ENCODE results near the gene SPDYA. TPM values are rescaled to one million over a fixed set of nuclear protein-coding genes. Genes with fewer than 3 reads are reported as not detected.

The SPDYA gene
- total RNA-seq, 2 experiments from 2014 or later = 1.4 to 1.5 TPM

- peak overlapping the region; percentile 86 for H3K4me3 Mint-ChIP-seq
- peaks cover 54% of the 10 kb centered on the region for H3K4me1 Mint-ChIP-seq
- peaks cover 13% of the 10 kb centered on the region for H3K36me3 Mint-ChIP-seq (ENCODE audit: low read depth)
- H3K9me3 Mint-ChIP-seq = no peaks in the 10 kb centered on the region
- POLR2A ChIA-PET = interaction anchor here (0.9 kb wide), 1 partner anchor 20 kb away, joined by 8 read pairs; no protein-coding TSS in a partner anchor
- CTCF ChIA-PET = interaction anchor here (0.8 to 1.5 kb wide), 3 partner anchors 88 to 302 kb away, joined by 3 to 4 read pairs (median 3); partner anchors contain the start of gene PPP1CB
- DNase-seq = no peak
- H3K27me3 Mint-ChIP-seq = no peaks in the 10 kb centered on the region
- H3K27ac Mint-ChIP-seq = no peak overlapping the region
Measured at GRCh38 chr2:28896906-28897305, 86.3 kb downstream of the SPDYA start.

- Mint-ChIP-seq H3K36me3 (ENCODE audit: low read depth) (peaks cover 17% of the 10 kb centered on the region), H3K4me3 (no peak overlapping the region), H3K9me3 (no peaks in the 10 kb centered on the region), H3K4me1 (peaks cover 54% of the 10 kb centered on the region), H3K27ac (no peak overlapping the region), H3K27me3 (no peaks in the 10 kb centered on the region)
- CTCF ChIA-PET = no interaction called here
- POLR2A ChIA-PET = no interaction called here
- DNase-seq = no peak
Measured at GRCh38 chr2:28898048-28898447, 87.4 kb downstream of the SPDYA start.

Other genes with a start within 250 kb of the SPDYA start
- gene PPP1CB, start 59.0 kb upstream of the SPDYA start, total RNA-seq = 100 to 1,000 TPM; 171 to 188 TPM
- 10 to 100 TPM; 13.9 to 18.6 TPM for gene TRMT61B, start 59.5 kb downstream of the SPDYA start, total RNA-seq
- 10 to 100 TPM; 52.9 to 74.6 TPM for gene WDR43, start 83.8 kb downstream of the SPDYA start, total RNA-seq
- 1 to 10 TPM; 3.7 to 5.0 TPM for gene TOGARAM2, start 170.5 kb downstream of the SPDYA start, total RNA-seq

All from activated CD4-positive, alpha-beta T cell treated with anti-CD3 and anti-CD28 coated beads, Interleukin-2, amount 10 ng/mL, durations not matched to agents 7 days and 5 days (primary cell).